ENCODE results near the gene RCBTB1. TPM values are rescaled to one million over a fixed set of nuclear protein-coding genes. Genes with fewer than 3 reads are reported as not detected.

RCBTB1 gene
- polyA plus RNA-seq, 1 donor (not counting 4 experiments of a cell fraction or from before 2014, with no cell fraction given), result 26.9 TPM

GRCh38 chr13:49584771-49585182 lies 581 bp downstream of the RCBTB1 start:
- no peak for DNase-seq (ENCODE audit: low read depth, low spot score)

GRCh38 chr13:49580980-49581680 lies 4.2 kb downstream of the RCBTB1 start:
- Histone ChIP-seq H4K20me1 (ENCODE audit: control insufficient read depth, extremely low read depth, insufficient read depth, low read length) (no peaks in the 10 kb centered on the region), H3K4me1 (ENCODE audit: control insufficient read depth, extremely low read depth, insufficient read depth, low read length) (peaks cover 25% of the 10 kb centered on the region), H3K27ac (ENCODE audit: control insufficient read depth, insufficient read depth, low read length) (no peak overlapping the region), H3K4me2 (ENCODE audit: control insufficient read depth, extremely low read depth, insufficient read depth, low read depth, low read length) (peak overlapping the region; percentile 4), H3K79me2 (ENCODE audit: control insufficient read depth, insufficient read depth, low read length) (peaks cover 37% of the 10 kb centered on the region), H3K9me1 (ENCODE audit: control insufficient read depth, extremely low read depth, insufficient read depth, low read length) (no peaks in the 10 kb centered on the region), H3K9me3 (ENCODE audit: control insufficient read depth, low read depth, low read length) (no peaks in the 10 kb centered on the region), H3K36me3 (ENCODE audit: control insufficient read depth in 2 of 2, extremely low read depth in 1 of 2, insufficient read depth in 2 of 2, low read length in 2 of 2) (peaks cover 0 to 4% of the 10 kb centered on the region in 2 experiments), H2AFZ (ENCODE audit: control insufficient read depth, low read length) (no peak overlapping the region), H3K9ac (ENCODE audit: control insufficient read depth, extremely low read depth, insufficient read depth, low read length) (no peak overlapping the region), H3K4me3 (ENCODE audit: control insufficient read depth in 2 of 3, extremely low read depth in 1 of 3, insufficient read depth in 2 of 3, low read depth in 1 of 3, low read length in 3 of 3) (no peak overlapping the region), H3K27me3 (ENCODE audit: control insufficient read depth, extremely low read depth, insufficient read depth, low read length) (no peaks in the 10 kb centered on the region)
- peak; percentile 56 for FAIRE-seq
- no peak for DNase-seq (ENCODE audit: low read depth, low spot score)
- dilution Hi-C loops (cut with MboI; ENCODE audit: extremely low pct_ligation_motif_present, low sequenced_read_pairs), result no loop called here
- no peak for TF ChIP-seq CTCF (optimal IDR thresholded peaks at IDR 0.05 in 1 of 3, IDR thresholded peaks at IDR 0.05 in 1 of 3, conservative IDR thresholded peaks at IDR 0.05 in 1 of 3; ENCODE audit: extremely low read depth in 1 of 3, insufficient read depth in 2 of 3, low read length in 3 of 3)
- no peak for TF ChIP-seq EZH2 (IDR thresholded peaks at IDR 0.05; ENCODE audit: low read length)

More at GRCh38 chr13:49584771-49585182, 581 bp downstream of the RCBTB1 start:
- TF ChIP-seq CTCF (optimal IDR thresholded peaks at IDR 0.05 in 1 of 3, IDR thresholded peaks at IDR 0.05 in 1 of 3, conservative IDR thresholded peaks at IDR 0.05 in 1 of 3; ENCODE audit: extremely low read depth in 1 of 3, insufficient read depth in 2 of 3, low read length in 3 of 3) (no peak), EZH2 (IDR thresholded peaks at IDR 0.05; ENCODE audit: low read length) (no peak)
- FAIRE-seq, result peak; percentile 74
- Histone ChIP-seq H3K36me3 (ENCODE audit: control insufficient read depth in 2 of 2, extremely low read depth in 1 of 2, insufficient read depth in 2 of 2, low read length in 2 of 2) (peaks cover 0 to 4% of the 10 kb centered on the region in 2 experiments), H3K27ac (ENCODE audit: control insufficient read depth, insufficient read depth, low read length) (peak overlapping the region; percentile 87), H2AFZ (ENCODE audit: control insufficient read depth, low read length) (peak overlapping the region; percentile 91), H3K9me1 (ENCODE audit: control insufficient read depth, extremely low read depth, insufficient read depth, low read length) (no peaks in the 10 kb centered on the region), H3K9me3 (ENCODE audit: control insufficient read depth, low read depth, low read length) (no peaks in the 10 kb centered on the region), H3K9ac (ENCODE audit: control insufficient read depth, extremely low read depth, insufficient read depth, low read length) (peak overlapping the region; percentile 90), H3K27me3 (ENCODE audit: control insufficient read depth, extremely low read depth, insufficient read depth, low read length) (no peaks in the 10 kb centered on the region), H3K4me1 (ENCODE audit: control insufficient read depth, extremely low read depth, insufficient read depth, low read length) (peaks cover 38% of the 10 kb centered on the region), H3K4me3 (ENCODE audit: control insufficient read depth in 2 of 3, extremely low read depth in 1 of 3, insufficient read depth in 2 of 3, low read depth in 1 of 3, low read length in 3 of 3) (peak overlapping the region; percentile 82 to 89 (median 88)), H3K79me2 (ENCODE audit: control insufficient read depth, insufficient read depth, low read length) (peaks cover 32% of the 10 kb centered on the region), H4K20me1 (ENCODE audit: control insufficient read depth, extremely low read depth, insufficient read depth, low read length) (no peaks in the 10 kb centered on the region), H3K4me2 (ENCODE audit: control insufficient read depth, extremely low read depth, insufficient read depth, low read depth, low read length) (peak overlapping the region; percentile 90)
- dilution Hi-C loops (cut with MboI; ENCODE audit: extremely low pct_ligation_motif_present, low sequenced_read_pairs), result no loop called here

Data from keratinocyte (primary cell).